Omental fat pad (tissue), 4 donors: Measurements from ENCODE around the gene ADGRF4. TPM values are rescaled to one million over a fixed set of nuclear protein-coding genes. Genes with fewer than 3 reads are reported as not detected.

Experiments used
- ATAC-seq: fragments of 150-250 bp; one replicate; pipeline ENCODE4 v1.9.1; 2016; ENCODE audit warnings: mild to moderate bottlenecking, moderate library complexity; ENCODE audit not compliant: low FRiP score
- DNase-seq: peaks from one replicate; pipeline ENCODE4 v3.0.0-alpha.2; 2019; ENCODE audit warnings: low spot score
- CTCF ChIP-seq, 3 donors: fragments of 450-650 bp; IDR thresholded peaks; one replicate each; pipeline ENCODE4 v1.5.1; 2016 to 2017; ENCODE audit warnings: antibody characterized with exemption in 3 of 3, mild to moderate bottlenecking in 3 of 3, moderate library complexity in 2 of 3
- total RNA-seq, 4 donors: library from RNA; depleted of rRNA; stranded (reverse); fragments of >200 nt; gene quantifications; one replicate each; pipeline ENCODE4 v1.1.0, GENCODE V29; 2016

Gene ADGRF4
- total RNA-seq, 4 donors from 2014 or later: 0.19 to 0.48 TPM; not detected in 2

GRCh38 chr6:47729457-47729856, 31.1 kb downstream of the ADGRF4 start:
- DNase-seq: no peak
- peak; percentile 37 for ATAC-seq

GRCh38 chr6:47733879-47734558, 35.6 kb downstream of the ADGRF4 start:
- ATAC-seq: no peak
- no peak for DNase-seq
- no peak for TF ChIP-seq CTCF (IDR thresholded peaks at IDR 0.05)

More at GRCh38 chr6:47729457-47729856, 31.1 kb downstream of the ADGRF4 start:
- TF ChIP-seq CTCF (IDR thresholded peaks at IDR 0.05): no peak

GRCh38 chr6:47734831-47735481, 36.6 kb downstream of the ADGRF4 start:
- DNase-seq (no peak), ATAC-seq (no peak)
- no peak for TF ChIP-seq CTCF (IDR thresholded peaks at IDR 0.05)

GRCh38 chr6:47736083-47736700, 37.8 kb downstream of the ADGRF4 start:
- no peak for DNase-seq
- no peak for ATAC-seq
- TF ChIP-seq CTCF (IDR thresholded peaks at IDR 0.05): no peak

- ATAC-seq: no peak
- DNase-seq: no peak
- no peak for TF ChIP-seq CTCF (IDR thresholded peaks at IDR 0.05)
These were observed 39.0 kb downstream of the ADGRF4 start for GRCh38 chr6:47737406-47737805.

GRCh38 chr6:47740714-47741113, 42.3 kb downstream of the ADGRF4 start:
- no peak for TF ChIP-seq CTCF (IDR thresholded peaks at IDR 0.05)
- ATAC-seq (no peak), DNase-seq (no peak)
